ENCODE results near the gene SPAG8.

DNA sequence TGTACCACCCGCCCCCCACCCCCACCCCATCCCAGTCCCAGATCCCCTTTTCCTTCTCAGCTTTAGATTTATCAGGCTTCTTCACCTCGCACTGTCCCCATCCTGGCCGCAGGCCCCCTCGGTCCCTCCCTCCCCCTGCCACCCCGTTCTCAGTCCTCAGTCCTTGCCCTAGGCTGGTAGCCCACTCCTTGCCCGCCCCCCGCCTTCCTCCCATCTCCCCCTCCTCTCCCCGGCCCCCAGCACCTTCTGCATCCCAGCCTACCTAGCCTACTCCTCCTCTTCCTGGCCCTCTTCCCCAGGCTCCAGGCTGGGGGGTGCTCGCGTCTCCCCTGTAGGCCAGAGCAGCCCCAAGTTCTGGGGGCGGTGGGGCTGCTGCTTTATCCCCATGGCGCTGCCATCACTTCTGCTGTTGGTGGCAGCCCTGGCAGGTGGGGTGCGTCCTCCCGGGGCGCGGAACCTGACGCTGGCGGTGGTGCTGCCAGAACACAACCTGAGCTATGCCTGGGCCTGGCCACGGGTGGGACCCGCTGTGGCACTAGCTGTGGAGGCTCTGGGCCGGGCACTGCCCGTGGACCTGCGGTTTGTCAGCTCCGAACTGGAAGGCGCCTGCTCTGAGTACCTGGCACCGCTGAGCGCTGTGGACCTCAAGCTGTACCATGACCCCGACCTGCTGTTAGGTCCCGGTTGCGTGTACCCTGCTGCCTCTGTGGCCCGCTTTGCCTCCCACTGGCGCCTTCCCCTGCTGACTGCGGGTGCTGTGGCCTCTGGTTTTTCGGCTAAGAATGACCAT is 19.8 kb downstream of the SPAG8 start:
- TF ChIP-seq POLR2A (IDR thresholded peaks at IDR 0.05; ENCODE audit: low read length) (no peak), GATA1 (IDR thresholded peaks at IDR 0.05; ENCODE audit: low read depth, low read length) (no peak)

All from erythroblast (primary cell).